Hematopoietic multipotent progenitor cell (in vitro differentiated cells): ENCODE data around the gene MKRN1. TPM values are rescaled to one million over a fixed set of nuclear protein-coding genes. Genes with fewer than 3 reads are reported as not detected.
"Not testable (repeated sequence)": the region's sequence is repeated elsewhere in the genome, so short reads cannot be mapped to it uniquely, and the experiment has no call there.

Source experiments
- DNase-seq, 3 donors: peaks; one replicate each; pipeline ENCODE4 v3.0.0-alpha.2; 2011 to 2015; ENCODE audit warnings: low read depth in 2 of 3, low spot score in 2 of 3
- total RNA-seq: library from RNA; depleted of rRNA; stranded (reverse); fragments of >200 nt; gene quantifications from one replicate; pipeline ENCODE4 v1.2.3, GENCODE V29; 2012

Gene MKRN1
- total RNA-seq, 1 donor, result 66.2 TPM

DNA sequence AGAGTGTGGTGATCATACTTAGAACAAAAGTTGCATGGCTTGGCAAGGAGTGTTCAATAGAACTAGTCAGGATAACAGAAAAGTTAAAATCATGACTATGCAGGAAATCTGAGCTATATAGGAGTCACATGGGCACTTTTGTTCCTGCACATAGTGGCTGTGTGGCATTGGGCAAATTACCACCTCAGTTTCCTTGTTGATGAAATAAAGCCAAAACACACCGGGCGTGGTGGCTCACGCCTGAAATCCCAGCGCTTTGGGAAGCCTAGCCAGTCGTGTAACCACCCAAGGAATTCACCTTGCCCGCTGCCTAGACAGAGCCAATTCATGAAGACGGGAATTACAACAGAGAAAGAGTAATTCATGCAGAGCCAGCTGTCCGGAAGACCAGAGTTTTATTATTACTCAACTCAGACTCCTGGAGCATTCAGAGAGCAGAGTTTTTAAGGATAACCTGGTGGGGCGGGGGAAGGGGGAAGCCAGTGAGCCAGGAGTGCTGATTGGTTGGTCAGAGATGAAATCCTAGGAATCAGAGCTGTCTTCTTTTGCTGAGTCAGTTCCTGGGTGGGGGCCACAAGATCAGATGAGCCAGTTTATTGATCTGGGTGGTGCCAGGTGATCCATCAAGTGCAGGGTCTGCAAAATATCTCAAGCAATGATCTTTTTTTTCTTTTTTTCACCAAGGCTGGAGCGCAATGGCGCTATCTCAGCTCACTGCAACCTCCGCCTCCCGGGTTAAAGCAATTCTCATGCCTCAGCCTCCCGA, 6.4 kb upstream of the MKRN1 start:
- no peak for DNase-seq

DNA sequence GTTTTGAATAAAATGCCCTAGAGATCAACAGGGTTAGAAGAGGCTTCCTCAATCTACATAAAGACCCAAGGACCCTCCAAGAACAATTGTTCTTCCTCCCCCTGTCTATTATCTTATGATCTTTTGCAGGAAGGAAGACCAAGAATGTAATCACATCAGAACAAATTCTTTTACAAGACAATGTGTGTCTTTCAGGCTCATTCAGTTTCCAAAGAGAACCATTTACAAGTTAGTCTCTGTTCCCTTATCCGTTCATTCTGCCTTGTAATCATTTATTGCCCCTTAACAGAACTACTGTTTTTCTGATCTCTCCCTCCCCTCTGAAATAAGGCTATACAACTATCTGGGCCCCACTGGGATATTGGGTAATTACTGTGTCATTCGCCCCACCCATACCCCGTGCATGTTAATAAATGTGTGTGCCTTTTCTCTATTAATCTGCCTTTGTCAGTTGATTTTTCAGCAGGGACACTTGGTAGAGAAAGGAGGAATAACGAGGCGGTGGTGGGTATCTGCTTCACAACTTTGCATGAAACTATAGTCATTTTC, 5.7 kb upstream of the MKRN1 start:
- no peak for DNase-seq

DNA sequence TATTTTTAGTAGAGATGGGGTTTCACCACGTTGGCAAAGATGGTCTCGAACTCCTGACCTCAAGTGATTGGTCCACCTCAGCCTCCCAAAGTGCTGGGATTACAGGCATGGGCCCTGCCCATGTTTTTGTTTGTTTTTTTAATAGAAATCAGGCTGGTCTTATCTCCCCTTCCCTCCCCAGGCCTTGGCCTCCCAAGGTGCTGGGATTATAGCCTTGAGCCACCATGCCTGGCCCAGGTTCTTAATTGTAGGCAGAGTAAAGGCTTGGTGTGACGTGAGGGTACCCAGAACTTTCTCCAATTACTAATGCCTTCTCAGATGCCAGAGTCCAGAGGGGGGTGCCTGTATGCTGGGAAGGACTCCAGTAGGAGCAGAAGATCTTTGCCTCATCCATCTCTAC, 5.2 kb upstream of the MKRN1 start:
- DNase-seq, result no peak

- no peak for DNase-seq
Measured at GRCh38 chr7:140479739-140480084, 407 bp upstream of the MKRN1 start.

GRCh38 chr7:140478246-140479061, 851 bp downstream of the MKRN1 start:
- DNase-seq, result peak; percentile 16 to 89 (median 73)

GRCh38 chr7:140476698-140477261, 2.5 kb downstream of the MKRN1 start:
- no peak for DNase-seq

GRCh38 chr7:140475747-140476333, 3.5 kb downstream of the MKRN1 start:
- DNase-seq, result peak; percentile 26 to 77 (median 47)

- no peak for DNase-seq
Measured at GRCh38 chr7:140463111-140463510, 16.2 kb downstream of the MKRN1 start.

DNA sequence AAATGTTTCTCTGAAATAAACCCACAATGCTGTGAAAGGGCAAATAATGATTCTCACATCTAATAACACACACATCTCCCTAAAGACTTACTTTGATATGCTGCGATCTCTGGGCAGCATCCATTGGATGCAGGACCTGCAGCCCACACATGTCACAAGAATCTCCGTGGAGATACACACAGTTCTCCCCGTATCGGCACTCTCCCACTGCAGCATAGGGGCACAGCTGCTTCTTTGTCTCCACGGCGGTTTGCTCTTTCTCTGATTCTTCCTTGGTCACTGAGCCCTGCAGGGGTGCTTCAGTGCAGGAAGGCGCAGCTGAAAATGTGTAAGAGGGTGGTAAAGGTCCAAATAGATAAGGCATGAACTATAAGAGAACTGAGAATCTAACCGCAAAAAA, 20.4 kb downstream of the MKRN1 start:
- DNase-seq, result no peak

GRCh38 chr7:140458201-140458600, 21.1 kb downstream of the MKRN1 start:
- no peak for DNase-seq

GRCh38 chr7:140456551-140457051, 22.7 kb downstream of the MKRN1 start:
- no peak for DNase-seq

GRCh38 chr7:140455743-140456142, 23.6 kb downstream of the MKRN1 start:
- no peak for DNase-seq

GRCh38 chr7:140454657-140455015, 24.7 kb downstream of the MKRN1 start:
- no peak for DNase-seq

DNA sequence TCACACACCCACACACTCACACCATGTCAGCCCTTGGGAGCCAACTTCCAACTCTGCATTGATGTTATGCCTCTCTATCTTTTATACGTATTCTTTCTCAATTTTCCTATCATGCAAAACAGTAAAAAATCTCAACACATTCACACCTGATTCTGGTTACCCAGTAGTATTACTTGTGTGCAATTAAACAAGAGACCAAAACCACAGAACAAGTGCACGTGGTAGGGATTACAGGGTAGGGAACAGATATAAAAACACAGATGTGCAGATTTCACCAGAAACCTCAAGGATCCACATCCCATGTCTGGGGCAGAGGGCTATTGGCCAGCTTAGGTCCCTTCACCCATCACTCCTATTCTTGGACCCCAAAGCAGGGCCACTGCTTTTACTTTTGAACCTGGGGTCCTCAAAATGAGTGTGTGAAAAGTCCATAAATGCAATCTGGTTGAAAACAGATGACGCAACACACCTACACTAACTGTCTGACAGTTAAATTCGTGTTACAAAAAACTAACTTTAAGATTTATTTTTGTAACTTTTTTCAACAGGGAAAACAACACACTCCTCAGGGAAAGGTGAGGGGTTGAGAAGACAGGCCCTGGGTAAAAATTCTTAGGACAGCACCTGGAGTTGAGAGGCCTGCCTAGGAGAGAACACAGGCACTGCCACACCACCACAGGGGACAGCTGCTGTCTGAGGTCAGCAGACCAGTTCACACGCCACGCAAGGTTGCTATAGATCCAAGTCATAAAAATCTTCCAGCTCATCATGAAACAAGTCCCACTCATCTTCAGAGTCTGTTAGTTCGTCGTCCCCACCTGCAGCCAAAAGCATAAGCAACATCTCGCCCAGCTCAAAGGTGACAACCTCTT, 25.3 kb downstream of the MKRN1 start:
- not testable (repeated sequence) for DNase-seq

DNA sequence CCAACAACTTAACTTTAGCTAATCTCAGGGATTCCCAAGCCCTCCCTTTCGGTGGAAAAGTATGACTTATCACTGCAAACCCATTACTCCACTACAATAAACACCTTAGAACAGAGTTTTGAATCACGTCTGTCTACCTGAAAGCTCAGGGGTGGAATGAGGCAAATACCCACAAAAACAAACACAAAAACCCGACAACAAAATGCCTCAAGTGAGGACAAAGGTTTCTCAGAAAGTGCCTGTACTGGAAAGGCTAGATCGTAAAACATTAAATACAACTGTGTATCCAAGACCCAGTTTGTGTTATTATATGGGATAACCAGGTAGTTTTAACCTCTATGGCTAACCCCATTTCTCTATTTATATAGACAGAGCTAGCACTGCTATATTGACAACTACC, 26.0 kb downstream of the MKRN1 start:
- DNase-seq, result no peak

DNA sequence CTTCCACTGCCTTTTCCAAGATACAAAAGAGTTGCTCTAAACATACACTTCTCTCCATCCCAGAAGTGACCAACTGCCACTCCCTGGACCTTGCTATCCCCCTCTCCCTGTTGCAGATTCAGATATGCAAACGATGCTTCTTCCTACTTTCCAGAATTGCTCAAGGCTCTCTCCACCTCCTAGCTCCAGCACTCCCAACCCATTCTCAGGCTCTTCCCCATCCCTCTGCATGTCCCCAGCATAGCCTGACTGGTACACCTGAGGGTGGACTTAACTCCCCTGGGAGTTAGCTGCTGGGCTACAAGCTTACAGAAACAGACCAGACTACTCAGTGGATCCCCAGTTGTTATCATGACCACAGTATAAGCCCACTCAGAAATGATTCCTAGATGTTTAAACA, 27.6 kb downstream of the MKRN1 start:
- DNase-seq, result no peak

- DNase-seq, result no peak
Measured at GRCh38 chr7:140448781-140449480, 30.4 kb downstream of the MKRN1 start.

DNA sequence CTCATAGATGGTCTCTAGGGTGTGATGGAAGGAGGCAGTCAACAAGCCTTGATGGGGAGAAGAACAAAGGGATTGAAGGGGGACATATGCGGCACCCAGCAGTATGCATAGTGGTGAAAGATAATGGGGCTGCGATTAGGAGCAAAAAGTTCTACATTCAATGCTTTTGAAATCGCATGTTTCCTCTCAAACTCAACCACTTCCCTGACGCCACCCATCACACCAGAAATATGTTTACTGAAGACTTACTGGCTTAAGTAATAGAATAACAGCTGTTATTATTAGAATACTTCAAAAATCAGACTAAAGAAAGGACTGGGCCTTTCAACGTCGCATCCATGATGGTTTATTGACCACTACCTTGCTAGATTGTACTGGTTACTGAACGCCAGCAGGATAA, 31.5 kb downstream of the MKRN1 start:
- DNase-seq, result no peak

DNA sequence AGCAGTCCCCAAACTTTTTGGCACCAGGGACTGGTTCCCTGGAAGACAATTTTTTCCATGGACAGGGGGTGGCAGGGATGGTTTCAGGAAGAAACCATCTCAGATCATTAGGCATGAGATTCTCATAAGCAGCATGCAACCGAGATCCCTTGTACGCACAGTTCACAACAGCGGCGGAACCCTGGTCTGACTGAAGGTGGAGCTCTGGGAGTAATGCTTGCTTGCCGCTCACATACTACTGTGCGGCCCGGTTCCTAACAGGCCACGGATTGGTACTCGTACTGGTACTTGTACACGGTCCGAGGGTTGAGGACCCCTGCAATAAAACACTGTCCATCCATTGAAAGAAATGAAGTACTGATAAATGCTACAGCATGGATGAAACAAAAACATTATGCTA, 32.8 kb downstream of the MKRN1 start:
- DNase-seq, result no peak
